ENCODE measurements around the gene DIP2B.

Gene DIP2B

GRCh38 chr12:50784501-50784900, 279.7 kb downstream of the DIP2B start:
- FAIRE-seq, result no peak

GRCh38 chr12:50785406-50786001, 280.7 kb downstream of the DIP2B start:
- FAIRE-seq, result no peak

- FAIRE-seq, result no peak
These were observed 281.9 kb downstream of the DIP2B start for GRCh38 chr12:50786498-50787231.

- no peak for FAIRE-seq
These were observed 282.8 kb downstream of the DIP2B start for GRCh38 chr12:50787618-50788017.

GRCh38 chr12:50788561-50788960, 283.8 kb downstream of the DIP2B start:
- FAIRE-seq, result no peak

- no peak for FAIRE-seq
These were observed 285.3 kb downstream of the DIP2B start for GRCh38 chr12:50790081-50790480.
